GM18498 (cell line): ENCODE measurements around the gene NFIA.

Experiments used
- ATAC-seq: cut with Tn5 transposase; IDR thresholded peaks from one replicate; pipeline ENCODE4 v1.9.1; 2021; ENCODE audit warnings: mild to moderate bottlenecking, moderate library complexity; ENCODE audit not compliant: unreplicated experiment

NFIA gene

GRCh38 chr1:61506944-61507500, 424.7 kb downstream of the NFIA start:
- ATAC-seq: no peak
